ENCODE measurements around the gene GCNT4. TPM values are rescaled to one million over a fixed set of nuclear protein-coding genes. Genes with fewer than 3 reads are reported as not detected.

The GCNT4 gene
- total and polyA plus RNA-seq, 8 donors, result 1.5 to 6.4 (median 2.8) TPM

DNA sequence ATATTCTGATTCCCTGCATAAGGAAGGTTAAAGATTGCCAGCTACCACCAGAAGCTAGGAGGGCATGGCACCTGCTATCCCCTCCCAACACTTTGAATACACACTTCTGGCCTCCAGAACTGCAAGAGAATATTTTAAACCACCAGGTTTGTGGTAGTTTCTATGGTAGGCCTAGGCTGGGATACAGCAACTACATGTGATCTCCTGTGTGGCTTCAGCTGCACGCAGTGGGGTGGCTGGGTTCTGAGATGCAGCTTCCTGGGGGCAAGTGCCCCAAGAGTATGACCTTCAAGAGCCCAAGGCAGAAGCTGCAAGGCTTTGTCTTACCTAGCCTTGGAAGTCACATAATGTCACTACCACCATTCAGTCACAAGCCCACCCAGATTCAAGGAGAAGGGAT is 39.6 kb downstream of the GCNT4 start:
- WGBS, 2 donors, result 86 to 98% methylated on average over 1 of the region's 1 CpG
- intact Hi-C loops (cut with DNase I), result no loop called here
- Histone ChIP-seq H3K9me3 (no peaks in the 10 kb centered on the region), H3K4me1 (peaks cover 3 to 6% (median 6%) of the 10 kb centered on the region in 3 donors), H3K4me3 (no peak overlapping the region), H3K27ac (no peak overlapping the region), H3K36me3 (no peaks in the 10 kb centered on the region), H3K27me3 (no peaks in the 10 kb centered on the region)
- DNase-seq (no peak), ATAC-seq (no peak), FAIRE-seq (no peak)
- TF ChIP-seq, protein P1, sequence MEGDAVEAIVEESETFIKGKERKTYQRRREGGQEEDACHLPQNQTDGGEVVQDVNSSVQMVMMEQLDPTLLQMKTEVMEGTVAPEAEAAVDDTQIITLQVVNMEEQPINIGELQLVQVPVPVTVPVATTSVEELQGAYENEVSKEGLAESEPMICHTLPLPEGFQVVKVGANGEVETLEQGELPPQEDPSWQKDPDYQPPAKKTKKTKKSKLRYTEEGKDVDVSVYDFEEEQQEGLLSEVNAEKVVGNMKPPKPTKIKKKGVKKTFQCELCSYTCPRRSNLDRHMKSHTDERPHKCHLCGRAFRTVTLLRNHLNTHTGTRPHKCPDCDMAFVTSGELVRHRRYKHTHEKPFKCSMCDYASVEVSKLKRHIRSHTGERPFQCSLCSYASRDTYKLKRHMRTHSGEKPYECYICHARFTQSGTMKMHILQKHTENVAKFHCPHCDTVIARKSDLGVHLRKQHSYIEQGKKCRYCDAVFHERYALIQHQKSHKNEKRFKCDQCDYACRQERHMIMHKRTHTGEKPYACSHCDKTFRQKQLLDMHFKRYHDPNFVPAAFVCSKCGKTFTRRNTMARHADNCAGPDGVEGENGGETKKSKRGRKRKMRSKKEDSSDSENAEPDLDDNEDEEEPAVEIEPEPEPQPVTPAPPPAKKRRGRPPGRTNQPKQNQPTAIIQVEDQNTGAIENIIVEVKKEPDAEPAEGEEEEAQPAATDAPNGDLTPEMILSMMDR (IDR thresholded peaks at IDR 0.05), result no peak

DNA sequence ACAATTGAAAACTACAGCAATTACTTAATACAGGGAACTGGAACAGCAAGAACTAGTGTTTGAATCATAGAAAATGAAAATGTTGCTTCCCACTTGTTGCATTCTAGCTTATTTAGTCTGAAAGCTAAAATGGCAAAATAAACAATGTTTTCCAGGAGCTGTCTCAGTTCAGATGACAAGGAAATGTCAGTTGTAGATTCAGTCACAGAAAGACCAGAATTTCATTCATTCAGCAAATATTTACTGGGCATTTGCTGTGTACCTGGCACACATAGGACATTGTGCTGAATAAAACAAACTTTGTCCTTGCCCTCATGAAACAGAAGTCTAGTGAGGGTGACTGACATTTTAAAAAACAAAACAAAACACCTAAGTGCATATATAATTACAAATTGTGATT is 41.5 kb downstream of the GCNT4 start:
- peaks cover 3 to 6% (median 6%) of the 10 kb centered on the region in 3 donors for H3K4me1 ChIP-seq
- ATAC-seq, result peak in 2 of 4 donors; percentile 30 to 53
- TF ChIP-seq, protein P1 (IDR thresholded peaks at IDR 0.05), result no peak

DNA sequence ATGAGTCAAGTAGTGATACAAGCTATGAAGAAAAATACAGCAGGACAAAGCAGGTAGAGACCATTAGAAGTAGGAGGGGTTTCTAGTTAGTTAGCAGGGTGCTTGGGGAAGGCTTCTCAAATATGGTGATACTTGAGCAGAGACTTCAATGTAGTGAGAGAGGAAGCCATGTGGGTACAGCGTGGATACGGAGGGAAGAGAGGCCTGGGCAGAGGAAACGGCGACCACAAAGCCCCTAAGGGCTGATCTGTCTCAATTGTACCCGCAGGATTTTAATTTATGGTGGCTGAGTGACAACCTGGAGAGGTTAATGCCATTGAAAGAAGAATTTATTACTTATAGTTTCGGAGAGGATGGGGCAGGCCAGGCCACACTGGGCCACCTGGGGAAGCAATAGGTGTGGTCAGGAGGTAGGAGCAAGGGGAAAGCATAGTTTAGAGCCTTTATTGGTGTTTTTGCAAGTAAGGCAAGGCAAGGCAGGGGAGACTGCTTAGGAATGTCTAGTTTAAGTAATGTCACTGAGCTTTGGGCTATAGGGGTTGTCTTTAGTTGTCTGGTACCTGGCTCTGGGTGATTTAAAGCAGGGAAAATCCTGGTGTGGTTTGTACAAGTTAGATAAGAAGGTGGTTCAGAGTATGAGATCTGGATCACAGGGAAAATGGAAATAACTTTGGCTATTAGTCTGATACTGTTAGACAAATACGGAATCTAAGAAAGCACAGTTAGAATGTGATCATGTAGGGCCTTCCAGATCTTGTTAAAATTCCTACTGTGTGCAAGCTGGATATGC is 42.6 kb downstream of the GCNT4 start:
- no peak overlapping the region for H3K4me3 ChIP-seq
- TF ChIP-seq, protein P1 (IDR thresholded peaks at IDR 0.05), result no peak
- peak overlapping the region in 1 of 4 donors; percentile 15 for H3K27ac ChIP-seq
- intact Hi-C loops (cut with DNase I), result no loop called here
- 61 to 76% methylated on average over 7 of the region's 7 CpGs for WGBS, 2 donors
- no peaks in the 10 kb centered on the region for H3K27me3 ChIP-seq
- no peaks in the 10 kb centered on the region for H3K9me3 ChIP-seq
- ATAC-seq (peak in 1 of 4 donors; percentile 46), DNase-seq (no peak), FAIRE-seq (no peak)
- H3K4me1 ChIP-seq, result peaks cover 3 to 6% (median 6%) of the 10 kb centered on the region in 3 donors
- no peaks in the 10 kb centered on the region for H3K36me3 ChIP-seq

More for the DNA sequence above, 41.5 kb downstream of the GCNT4 start:
- no peaks in the 10 kb centered on the region for H3K9me3 ChIP-seq
- DNase-seq (no peak), FAIRE-seq (no peak)
- intact Hi-C loops (cut with DNase I), result no loop called here
- no peaks in the 10 kb centered on the region for H3K36me3 ChIP-seq
- H3K4me3 ChIP-seq, result no peak overlapping the region
- no peak overlapping the region for H3K27ac ChIP-seq
- H3K27me3 ChIP-seq, result no peaks in the 10 kb centered on the region

DNA sequence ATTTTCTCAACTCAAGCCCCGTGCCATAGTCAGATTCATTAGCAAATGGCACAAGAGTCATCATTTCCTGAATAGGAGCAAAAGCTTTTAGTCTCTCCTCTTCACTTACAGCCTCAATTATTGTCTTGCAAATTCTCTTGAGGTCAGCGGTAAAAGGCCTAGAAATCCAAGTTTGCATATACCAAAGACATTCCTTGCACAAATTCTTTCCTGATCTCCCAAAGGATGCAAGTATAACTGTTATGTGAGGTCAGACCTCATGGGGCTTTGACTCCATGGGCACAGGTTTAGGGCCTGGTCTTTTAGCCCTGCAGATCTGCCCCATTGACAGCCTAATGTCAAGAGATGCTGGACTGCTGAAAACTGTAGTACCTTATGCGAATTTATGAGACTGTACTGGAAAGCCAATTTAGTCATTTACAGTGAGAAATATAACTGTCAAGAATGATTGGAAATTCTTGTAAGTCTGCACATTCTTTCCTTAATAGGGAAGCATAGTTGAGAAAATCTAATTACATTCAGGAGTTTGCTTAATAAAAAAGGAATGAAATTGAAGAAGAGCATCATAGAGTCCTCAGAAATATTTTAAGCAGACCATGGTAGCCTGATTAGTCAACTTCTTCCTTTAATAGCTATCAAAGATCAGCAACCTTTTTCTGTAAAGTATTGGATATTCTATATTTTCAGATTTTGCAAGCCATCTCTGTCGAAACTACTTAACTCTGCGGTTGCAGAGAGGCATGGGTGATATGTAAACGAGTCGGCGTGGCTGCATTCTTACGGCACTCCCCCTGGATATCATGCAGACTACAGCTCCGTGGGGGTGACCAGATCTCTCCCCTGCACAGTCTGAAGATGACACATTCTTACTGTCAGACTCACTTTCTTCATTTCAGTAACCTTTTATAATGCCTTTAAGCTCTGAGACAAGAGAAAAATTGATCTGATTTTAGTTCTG is 45.2 kb downstream of the GCNT4 start:
- no peaks in the 10 kb centered on the region for H3K27me3 ChIP-seq
- H3K9me3 ChIP-seq, result no peaks in the 10 kb centered on the region
- H3K27ac ChIP-seq, result no peak overlapping the region
- intact Hi-C loops (cut with DNase I), result no loop called here
- FAIRE-seq, result no peak
- peaks cover 3 to 6% (median 6%) of the 10 kb centered on the region in 3 donors for H3K4me1 ChIP-seq
- no peak for DNase-seq
- H3K36me3 ChIP-seq, result no peaks in the 10 kb centered on the region
- 90 to 91% methylated on average over 10 of the region's 10 CpGs for WGBS, 2 donors
- TF ChIP-seq, protein P1 (IDR thresholded peaks at IDR 0.05), result no peak
- no peak overlapping the region for H3K4me3 ChIP-seq
- ATAC-seq, result no peak

Data from pancreas (tissue), 10 donors.